Body of pancreas (tissue), 4 donors: ENCODE results near the gene AGRN. TPM values are rescaled to one million over a fixed set of nuclear protein-coding genes. Genes with fewer than 3 reads are reported as not detected.

ENCODE experiments used
- ATAC-seq: fragments of 150-250 bp; one replicate; pipeline ENCODE4 v1.9.1; 2016
- DNase-seq, 4 donors: peaks; one replicate each; pipeline ENCODE4 v3.0.0-alpha.2; 2019
- H3K27ac ChIP-seq, 4 donors: fragments of 200-600 bp; sonication (generic); 1 replicate in 3 of 4; 2 replicates in 1 of 4; pipeline versions ENCODE4 v1.5.1 to v1.6.1; 2016 to 2019; ENCODE audit warnings: mild to moderate bottlenecking in 1 of 4, mixed read lengths in 1 of 4, moderate library complexity in 1 of 4
- H3K27me3 ChIP-seq, 2 donors: fragments of 200-600 bp; sonication (generic); one replicate each; pipeline ENCODE4 v1.6.0; 2016; ENCODE audit warnings: mild to moderate bottlenecking in 1 of 2
- H3K36me3 ChIP-seq, 2 donors: fragments of 200-600 bp; sonication (generic); replicated peaks in 1 of 2; 2 replicates each; pipeline ENCODE4 v1.5.1; 2016; ENCODE audit warnings: low read depth in 2 of 2; ENCODE audit not compliant: insufficient read depth in 1 of 2
- H3K4me1 ChIP-seq: fragments of 200-600 bp; sonication (generic); one replicate; pipeline ENCODE4 v1.6.0; 2016
- H3K4me3 ChIP-seq, 2 donors: fragments of 200-600 bp; sonication (generic); 1 replicate in 1 of 2; 2 replicates in 1 of 2; pipeline ENCODE4 v1.5.1; 2016 to 2019
- H3K9me3 ChIP-seq, 3 donors: fragments of 200-600 bp; sonication (generic); 1 replicate in 2 of 3; 2 replicates in 1 of 3; pipeline ENCODE4 v1.5.1; 2016
- POLR2A ChIP-seq, 3 donors: fragments of 450-650 bp; IDR thresholded peaks; one replicate each; pipeline ENCODE4 v1.6.1; 2016; ENCODE audit warnings: antibody characterized with exemption in 3 of 3, mild to moderate bottlenecking in 2 of 3
- WGBS, 2 donors: methylation state at CpG; one replicate each; pipeline ENCODE4 v1.1.5; 2017; 5-methylcytosine and 5-hydroxymethylcytosine counted together
- intact Hi-C: fragments of 100-400 bp; cut with DNase I; formaldehyde crosslinking; loops from one replicate; pipeline ENCODE4 v1.15.1; 2023
- total RNA-seq, 2 donors: library from RNA; depleted of rRNA; stranded (reverse); fragments of >200 nt; gene quantifications; one replicate each; pipeline ENCODE4 v1.1.0, GENCODE V29; 2016
- TF ChIP-seq, protein P1 (sequence below), 7 experiments: fragments of 450-650 bp in 4 of 7; fragments of 200-600 bp in 3 of 7; sonication (generic) in 3 of 7; IDR thresholded peaks; one replicate each; pipeline ENCODE4 v1.5.1; 2016 to 2019; ENCODE audit warnings: antibody characterized with exemption in 7 of 7

The AGRN gene
- total RNA-seq, 2 donors from 2014 or later: 85.1 to 241 TPM

DNA sequence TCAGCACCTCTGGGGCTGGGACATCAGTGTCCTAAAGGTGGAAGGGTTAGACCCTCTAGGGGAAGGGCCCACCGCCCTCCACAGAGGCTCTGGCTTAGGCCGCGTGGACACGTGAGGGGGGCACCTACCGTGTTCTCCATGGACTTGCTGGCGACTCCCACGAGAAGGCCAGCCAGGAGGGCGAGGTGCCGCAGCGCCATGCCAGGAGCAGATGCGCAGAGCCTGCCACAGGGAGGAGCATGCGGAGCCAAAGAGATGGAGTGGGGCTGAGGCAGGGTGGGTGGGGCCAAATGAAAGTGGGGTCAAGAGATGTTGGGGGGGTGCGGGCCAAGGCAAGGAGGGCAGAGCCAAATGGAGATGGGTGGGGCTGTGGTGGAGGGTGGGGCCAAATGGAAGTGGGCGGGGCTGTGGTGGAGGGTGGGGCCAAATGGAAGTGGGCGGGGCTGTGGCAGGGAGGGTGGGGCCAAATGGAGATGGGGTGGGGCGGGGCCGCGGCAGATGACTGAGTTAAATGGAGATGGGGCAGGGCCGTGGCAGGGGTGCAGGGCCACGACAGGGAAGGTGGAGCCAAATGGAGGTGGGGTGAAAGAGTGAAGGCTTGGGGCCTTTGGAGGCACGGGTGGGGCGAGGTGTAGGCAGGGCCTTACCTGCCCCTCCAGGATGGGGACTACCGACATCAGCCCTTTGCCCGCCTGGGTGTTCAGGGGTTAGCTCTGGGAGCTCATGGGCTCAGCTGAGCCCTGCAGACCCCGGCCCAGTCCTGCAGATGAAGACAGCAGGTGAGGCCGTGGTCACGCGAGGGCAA lies 71.6 kb downstream of the AGRN start:
- no peaks in the 10 kb centered on the region for H3K4me1 ChIP-seq
- no peak for ATAC-seq
- intact Hi-C loops: no loop called here

DNA sequence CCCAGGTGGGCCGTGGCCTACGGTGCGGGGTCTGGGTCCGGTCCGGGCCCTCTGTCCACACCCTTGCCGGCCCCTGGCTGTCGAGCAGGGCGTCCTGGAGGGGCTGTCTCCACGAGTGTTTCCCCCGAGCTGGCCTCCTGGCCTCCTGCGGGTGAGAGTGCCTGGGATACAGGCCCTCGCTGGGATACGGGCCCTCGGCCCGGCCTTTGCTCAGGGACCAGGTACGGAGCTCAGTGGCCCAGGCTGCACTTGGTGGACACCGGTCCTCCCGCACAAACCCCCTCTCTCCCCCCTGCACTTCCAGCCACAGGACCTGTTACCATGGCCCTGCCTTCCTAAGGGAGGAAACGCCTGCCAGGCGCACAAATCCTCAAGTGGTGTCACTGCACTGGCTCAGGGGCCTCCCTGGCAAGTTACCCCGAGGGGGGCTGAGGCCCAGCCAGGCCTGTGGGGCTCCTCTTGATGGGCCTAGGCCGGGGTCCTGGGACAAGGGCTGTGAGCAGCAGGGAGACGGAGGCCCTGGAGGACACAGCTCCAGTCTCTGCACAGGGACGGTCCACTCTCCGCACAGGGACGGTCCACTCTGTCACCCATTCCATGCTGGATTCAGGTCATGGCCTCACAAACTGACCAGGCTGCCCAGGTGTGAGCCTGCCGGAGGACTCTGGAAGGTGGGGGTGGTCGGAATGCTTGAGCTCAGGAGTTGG lies 72.4 kb downstream of the AGRN start:
- Histone ChIP-seq H3K27ac (no peak overlapping the region), H3K36me3 (no peaks in the 10 kb centered on the region), H3K4me3 (no peak overlapping the region), H3K4me1 (no peaks in the 10 kb centered on the region), H3K9me3 (no peaks in the 10 kb centered on the region), H3K27me3 (no peaks in the 10 kb centered on the region)
- 93 to 100% methylated on average over 1 to 22 of the region's 28 CpGs for WGBS, 2 donors
- no peak for ATAC-seq
- TF ChIP-seq, protein P1, sequence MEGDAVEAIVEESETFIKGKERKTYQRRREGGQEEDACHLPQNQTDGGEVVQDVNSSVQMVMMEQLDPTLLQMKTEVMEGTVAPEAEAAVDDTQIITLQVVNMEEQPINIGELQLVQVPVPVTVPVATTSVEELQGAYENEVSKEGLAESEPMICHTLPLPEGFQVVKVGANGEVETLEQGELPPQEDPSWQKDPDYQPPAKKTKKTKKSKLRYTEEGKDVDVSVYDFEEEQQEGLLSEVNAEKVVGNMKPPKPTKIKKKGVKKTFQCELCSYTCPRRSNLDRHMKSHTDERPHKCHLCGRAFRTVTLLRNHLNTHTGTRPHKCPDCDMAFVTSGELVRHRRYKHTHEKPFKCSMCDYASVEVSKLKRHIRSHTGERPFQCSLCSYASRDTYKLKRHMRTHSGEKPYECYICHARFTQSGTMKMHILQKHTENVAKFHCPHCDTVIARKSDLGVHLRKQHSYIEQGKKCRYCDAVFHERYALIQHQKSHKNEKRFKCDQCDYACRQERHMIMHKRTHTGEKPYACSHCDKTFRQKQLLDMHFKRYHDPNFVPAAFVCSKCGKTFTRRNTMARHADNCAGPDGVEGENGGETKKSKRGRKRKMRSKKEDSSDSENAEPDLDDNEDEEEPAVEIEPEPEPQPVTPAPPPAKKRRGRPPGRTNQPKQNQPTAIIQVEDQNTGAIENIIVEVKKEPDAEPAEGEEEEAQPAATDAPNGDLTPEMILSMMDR (IDR thresholded peaks at IDR 0.05): no peak
- intact Hi-C loops: no loop called here
- no peak for DNase-seq

More for the DNA sequence above, 71.6 kb downstream of the AGRN start:
- Histone ChIP-seq H3K9me3 (no peaks in the 10 kb centered on the region), H3K36me3 (no peaks in the 10 kb centered on the region), H3K27ac (no peak overlapping the region), H3K27me3 (no peaks in the 10 kb centered on the region), H3K4me3 (no peak overlapping the region)
- WGBS, 2 donors: 89 to 96% methylated on average over 23 to 28 of the region's 28 CpGs
- peak in 1 of 4 donors; percentile 9 for DNase-seq
- TF ChIP-seq, protein P1 (IDR thresholded peaks at IDR 0.05): no peak
- no peak for TF ChIP-seq POLR2A (IDR thresholded peaks at IDR 0.05)

DNA sequence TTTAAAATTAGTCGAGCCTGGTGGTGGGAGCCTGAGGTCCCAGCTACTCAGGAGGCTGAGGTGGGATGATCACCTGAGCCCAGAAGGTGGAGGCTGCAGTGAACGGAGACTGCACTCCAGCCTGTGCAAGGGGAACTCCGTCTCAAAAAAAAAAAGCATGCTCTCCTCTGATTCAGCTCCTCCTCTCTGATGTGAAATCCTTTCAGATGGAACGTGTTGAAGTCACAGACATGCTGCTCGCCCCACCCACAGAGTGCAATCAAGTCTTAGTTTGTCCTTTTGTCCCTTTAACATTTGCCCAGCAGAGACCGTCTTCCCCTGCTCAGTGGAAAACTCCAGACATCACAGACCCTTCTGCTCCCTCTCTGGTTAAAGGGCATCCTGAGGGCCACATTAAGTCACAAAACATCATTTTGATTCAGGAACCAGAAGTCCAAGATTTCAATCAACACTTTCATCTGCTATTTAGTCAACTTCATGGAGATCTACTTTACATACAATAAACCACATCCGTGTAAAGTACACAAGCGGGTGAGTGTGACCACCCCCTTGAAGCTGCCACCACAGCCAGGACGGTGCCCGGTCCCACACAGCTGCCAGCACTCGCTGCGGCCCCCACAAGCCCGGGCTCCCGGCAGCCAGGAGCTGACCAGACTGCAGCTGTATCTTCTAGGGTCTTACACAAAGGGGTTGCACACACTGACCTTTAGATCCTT lies 73.1 kb downstream of the AGRN start:
- Histone ChIP-seq H3K4me1 (no peaks in the 10 kb centered on the region), H3K27ac (no peak overlapping the region), H3K9me3 (no peaks in the 10 kb centered on the region), H3K4me3 (no peak overlapping the region), H3K27me3 (no peaks in the 10 kb centered on the region), H3K36me3 (no peaks in the 10 kb centered on the region)
- intact Hi-C loops: no loop called here
- WGBS, 2 donors: 82 to 87% methylated on average over 14 of the region's 14 CpGs
- ATAC-seq: no peak
- no peak for DNase-seq
- TF ChIP-seq POLR2A (IDR thresholded peaks at IDR 0.05): no peak
- TF ChIP-seq, protein P1 (IDR thresholded peaks at IDR 0.05): no peak

DNA sequence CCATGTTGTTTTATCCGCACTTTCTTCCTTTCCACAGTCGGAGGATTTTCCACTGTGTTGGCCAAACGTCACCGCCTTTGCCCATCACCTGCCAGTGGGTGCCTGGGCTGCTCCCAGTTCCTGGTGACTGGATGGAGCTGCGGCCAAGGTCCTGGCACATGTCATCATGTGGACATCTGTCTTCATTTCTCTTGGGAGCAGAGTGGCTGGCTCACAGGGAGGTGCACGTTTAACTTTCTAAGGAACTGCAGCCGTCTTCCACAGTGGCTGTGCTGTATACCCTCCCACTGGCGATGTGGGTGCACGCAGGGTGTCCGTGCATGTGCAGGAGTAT lies 73.7 kb downstream of the AGRN start:
- ATAC-seq (no peak), DNase-seq (no peak)
- no peaks in the 10 kb centered on the region for H3K9me3 ChIP-seq
- no peaks in the 10 kb centered on the region for H3K27me3 ChIP-seq
- TF ChIP-seq, protein P1 (IDR thresholded peaks at IDR 0.05): no peak
- no peak for TF ChIP-seq POLR2A (IDR thresholded peaks at IDR 0.05)
- H3K36me3 ChIP-seq: no peaks in the 10 kb centered on the region
- no peak overlapping the region for H3K27ac ChIP-seq
- 85 to 86% methylated on average over 10 of the region's 10 CpGs for WGBS, 2 donors
- no peaks in the 10 kb centered on the region for H3K4me1 ChIP-seq
- intact Hi-C loops: no loop called here
- H3K4me3 ChIP-seq: no peak overlapping the region
